ENCODE data around the gene CAPNS2. TPM values are rescaled to one million over a fixed set of nuclear protein-coding genes. Genes with fewer than 3 reads are reported as not detected.

Gene CAPNS2
- total RNA-seq, 1 donor from 2014 or later: 3.4 TPM

DNA sequence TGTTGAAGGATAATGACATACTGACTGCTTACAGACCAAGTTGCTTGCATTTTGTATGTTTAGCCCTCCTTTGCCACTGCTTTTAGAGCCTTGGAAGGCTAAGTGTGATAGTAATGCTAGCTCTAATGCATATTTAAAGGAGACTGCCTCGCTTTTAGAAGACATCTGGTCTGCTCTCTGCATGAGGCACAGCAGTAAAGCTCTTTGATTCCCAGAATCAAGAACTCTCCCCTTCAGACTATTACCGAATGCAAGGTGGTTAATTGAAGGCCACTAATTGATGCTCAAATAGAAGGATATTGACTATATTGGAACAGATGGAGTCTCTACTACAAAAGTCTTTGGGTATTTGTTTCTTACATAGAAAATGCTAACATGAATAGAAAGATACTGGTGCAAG lies 19.1 kb downstream of the CAPNS2 start:
- Histone ChIP-seq H3K4me3 (ENCODE audit: insufficient read depth, low read depth, low read length) (no peak overlapping the region), H3K36me3 (ENCODE audit: insufficient read depth, low read length) (peaks cover 13% of the 10 kb centered on the region), H3K79me2 (ENCODE audit: insufficient read depth, low read length) (no peaks in the 10 kb centered on the region), H3K4me2 (ENCODE audit: low read length) (no peak overlapping the region), H3K4me1 (ENCODE audit: insufficient read depth, low read length) (no peaks in the 10 kb centered on the region), H3K9ac (ENCODE audit: low read length) (no peak overlapping the region), H3K27me3 (ENCODE audit: insufficient read depth, low read length) (no peaks in the 10 kb centered on the region), H2AFZ (ENCODE audit: low read depth, low read length) (no peak overlapping the region), H3K27ac (ENCODE audit: low read depth, low read length) (no peak overlapping the region), H3K9me3 (ENCODE audit: insufficient read depth, low read depth, low read length) (no peaks in the 10 kb centered on the region), H4K20me1 (ENCODE audit: insufficient read depth, low read length) (no peaks in the 10 kb centered on the region)
- Mint-ChIP-seq H3K27ac (ENCODE audit: unreplicated experiment) (no peak overlapping the region), H3K4me1 (ENCODE audit: low read depth, unreplicated experiment) (no peaks in the 10 kb centered on the region), H3K4me3 (ENCODE audit: unreplicated experiment) (no peak overlapping the region), H3K9me3 (ENCODE audit: unreplicated experiment) (no peaks in the 10 kb centered on the region), H3K36me3 (ENCODE audit: low read depth, unreplicated experiment) (peaks cover 6% of the 10 kb centered on the region), H3K27me3 (ENCODE audit: low read depth, unreplicated experiment) (no peaks in the 10 kb centered on the region)
- DNase-seq (ENCODE audit: low read depth): no peak
- TF ChIP-seq EZH2 (IDR thresholded peaks at IDR 0.05; ENCODE audit: insufficient read depth, low read length): no peak
- TF ChIP-seq, protein P1, sequence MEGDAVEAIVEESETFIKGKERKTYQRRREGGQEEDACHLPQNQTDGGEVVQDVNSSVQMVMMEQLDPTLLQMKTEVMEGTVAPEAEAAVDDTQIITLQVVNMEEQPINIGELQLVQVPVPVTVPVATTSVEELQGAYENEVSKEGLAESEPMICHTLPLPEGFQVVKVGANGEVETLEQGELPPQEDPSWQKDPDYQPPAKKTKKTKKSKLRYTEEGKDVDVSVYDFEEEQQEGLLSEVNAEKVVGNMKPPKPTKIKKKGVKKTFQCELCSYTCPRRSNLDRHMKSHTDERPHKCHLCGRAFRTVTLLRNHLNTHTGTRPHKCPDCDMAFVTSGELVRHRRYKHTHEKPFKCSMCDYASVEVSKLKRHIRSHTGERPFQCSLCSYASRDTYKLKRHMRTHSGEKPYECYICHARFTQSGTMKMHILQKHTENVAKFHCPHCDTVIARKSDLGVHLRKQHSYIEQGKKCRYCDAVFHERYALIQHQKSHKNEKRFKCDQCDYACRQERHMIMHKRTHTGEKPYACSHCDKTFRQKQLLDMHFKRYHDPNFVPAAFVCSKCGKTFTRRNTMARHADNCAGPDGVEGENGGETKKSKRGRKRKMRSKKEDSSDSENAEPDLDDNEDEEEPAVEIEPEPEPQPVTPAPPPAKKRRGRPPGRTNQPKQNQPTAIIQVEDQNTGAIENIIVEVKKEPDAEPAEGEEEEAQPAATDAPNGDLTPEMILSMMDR (IDR thresholded peaks at IDR 0.05; ENCODE audit: insufficient read depth, low read depth, low read length): no peak
- no peak for FAIRE-seq

DNA sequence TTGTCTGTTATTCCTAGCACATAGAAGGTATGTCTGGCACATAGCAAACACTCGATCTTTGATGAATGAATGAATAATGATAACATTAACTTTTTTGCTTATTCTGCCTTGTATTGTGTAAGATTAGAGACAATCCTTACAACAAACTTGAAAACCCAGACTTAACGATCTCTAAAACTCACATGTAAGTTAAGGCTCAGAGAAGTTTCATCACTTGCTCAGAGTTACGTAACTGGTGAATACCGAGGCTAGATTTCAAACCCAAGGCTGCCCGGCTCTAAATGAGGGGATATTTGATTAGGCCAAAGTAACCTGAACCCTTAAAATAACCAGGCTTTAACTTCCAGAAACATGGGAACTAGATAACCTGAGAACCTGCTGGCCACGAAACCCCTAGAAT lies 22.3 kb downstream of the CAPNS2 start:
- Histone ChIP-seq H3K4me2 (ENCODE audit: low read length) (no peak overlapping the region), H3K79me2 (ENCODE audit: insufficient read depth, low read length) (no peaks in the 10 kb centered on the region), H3K27ac (ENCODE audit: low read depth, low read length) (no peak overlapping the region), H2AFZ (ENCODE audit: low read depth, low read length) (no peak overlapping the region), H3K27me3 (ENCODE audit: insufficient read depth, low read length) (no peaks in the 10 kb centered on the region), H3K4me1 (ENCODE audit: insufficient read depth, low read length) (no peaks in the 10 kb centered on the region), H3K36me3 (ENCODE audit: insufficient read depth, low read length) (no peaks in the 10 kb centered on the region), H3K9ac (ENCODE audit: low read length) (no peak overlapping the region), H4K20me1 (ENCODE audit: insufficient read depth, low read length) (no peaks in the 10 kb centered on the region), H3K4me3 (ENCODE audit: insufficient read depth, low read depth, low read length) (no peak overlapping the region), H3K9me3 (ENCODE audit: insufficient read depth, low read depth, low read length) (no peaks in the 10 kb centered on the region)
- Mint-ChIP-seq H3K4me1 (ENCODE audit: low read depth, unreplicated experiment) (no peaks in the 10 kb centered on the region), H3K27me3 (ENCODE audit: low read depth, unreplicated experiment) (no peaks in the 10 kb centered on the region), H3K9me3 (ENCODE audit: unreplicated experiment) (no peaks in the 10 kb centered on the region), H3K27ac (ENCODE audit: unreplicated experiment) (no peak overlapping the region), H3K4me3 (ENCODE audit: unreplicated experiment) (no peak overlapping the region), H3K36me3 (ENCODE audit: low read depth, unreplicated experiment) (peaks cover 2% of the 10 kb centered on the region)
- TF ChIP-seq, protein P1 (IDR thresholded peaks at IDR 0.05; ENCODE audit: insufficient read depth, low read depth, low read length): no peak
- no peak for TF ChIP-seq EZH2 (IDR thresholded peaks at IDR 0.05; ENCODE audit: insufficient read depth, low read length)
- DNase-seq (ENCODE audit: low read depth) (no peak), FAIRE-seq (no peak)

DNA sequence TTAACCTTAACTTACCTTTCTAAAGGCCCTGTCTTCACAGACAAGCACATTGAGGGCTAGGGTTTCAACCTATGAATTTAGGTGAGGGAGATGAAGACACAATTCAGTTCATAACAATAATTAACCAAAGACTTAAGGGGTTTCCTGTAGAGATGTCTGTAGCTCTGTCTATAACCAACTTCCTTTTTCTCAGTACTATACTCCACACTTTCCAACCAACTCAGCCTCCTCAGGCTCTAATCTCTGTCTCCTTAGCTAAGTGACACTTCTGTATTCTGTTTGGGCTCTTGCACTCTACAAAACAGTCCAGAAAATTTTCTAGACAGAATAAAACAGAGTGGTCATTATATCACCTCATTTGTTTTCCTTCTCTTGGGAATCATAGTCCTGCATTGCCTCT lies 25.8 kb downstream of the CAPNS2 start:
- Mint-ChIP-seq H3K4me1 (ENCODE audit: low read depth, unreplicated experiment) (no peaks in the 10 kb centered on the region), H3K4me3 (ENCODE audit: unreplicated experiment) (no peak overlapping the region), H3K36me3 (ENCODE audit: low read depth, unreplicated experiment) (no peaks in the 10 kb centered on the region), H3K27me3 (ENCODE audit: low read depth, unreplicated experiment) (no peaks in the 10 kb centered on the region), H3K27ac (ENCODE audit: unreplicated experiment) (no peak overlapping the region), H3K9me3 (ENCODE audit: unreplicated experiment) (no peaks in the 10 kb centered on the region)
- peaks cover 3% of the 10 kb centered on the region for H3K27me3 ChIP-seq (ENCODE audit: insufficient read depth, low read length)
- H4K20me1 ChIP-seq (ENCODE audit: insufficient read depth, low read length): no peaks in the 10 kb centered on the region
- no peaks in the 10 kb centered on the region for H3K36me3 ChIP-seq (ENCODE audit: insufficient read depth, low read length)
- no peak for TF ChIP-seq EZH2 (IDR thresholded peaks at IDR 0.05; ENCODE audit: insufficient read depth, low read length)
- TF ChIP-seq, protein P1 (IDR thresholded peaks at IDR 0.05; ENCODE audit: insufficient read depth, low read depth, low read length): no peak
- no peak overlapping the region for H2AFZ ChIP-seq (ENCODE audit: low read depth, low read length)
- H3K79me2 ChIP-seq (ENCODE audit: insufficient read depth, low read length): no peaks in the 10 kb centered on the region
- H3K27ac ChIP-seq (ENCODE audit: low read depth, low read length): no peak overlapping the region
- DNase-seq (ENCODE audit: low read depth): no peak
- H3K4me2 ChIP-seq (ENCODE audit: low read length): no peak overlapping the region
- FAIRE-seq: no peak
- no peak overlapping the region for H3K9ac ChIP-seq (ENCODE audit: low read length)
- H3K4me3 ChIP-seq (ENCODE audit: insufficient read depth, low read depth, low read length): no peak overlapping the region
- no peaks in the 10 kb centered on the region for H3K4me1 ChIP-seq (ENCODE audit: insufficient read depth, low read length)
- H3K9me3 ChIP-seq (ENCODE audit: insufficient read depth, low read depth, low read length): no peaks in the 10 kb centered on the region
